Hematopoietic multipotent progenitor cell treated with erythropoietin and hydrocortisone succinate and interleukin-3 and kit ligand, for 6 days (in vitro differentiated cells): ENCODE measurements around the gene TEX22.

Source experiments
- DNase-seq: peaks from one replicate; pipeline ENCODE4 v3.0.0-alpha.2; 2015

The TEX22 gene

GRCh38 chr14:105385698-105386365 lies 12.5 kb upstream of the TEX22 start:
- no peak for DNase-seq

GRCh38 chr14:105386581-105387529 lies 11.5 kb upstream of the TEX22 start:
- DNase-seq: no peak

- DNase-seq: no peak
Observed at GRCh38 chr14:105387530-105387922, 10.8 kb upstream of the TEX22 start.

GRCh38 chr14:105388110-105388951 lies 10.0 kb upstream of the TEX22 start:
- no peak for DNase-seq

GRCh38 chr14:105388976-105389375 lies 9.4 kb upstream of the TEX22 start:
- no peak for DNase-seq

- DNase-seq: no peak
Observed at GRCh38 chr14:105389534-105389933, 8.8 kb upstream of the TEX22 start.

GRCh38 chr14:105389976-105390848 lies 8.1 kb upstream of the TEX22 start:
- peak; percentile 31 for DNase-seq

GRCh38 chr14:105390849-105391500 lies 7.4 kb upstream of the TEX22 start:
- DNase-seq: no peak

- DNase-seq: no peak
Observed at GRCh38 chr14:105391541-105391940, 6.8 kb upstream of the TEX22 start.

- DNase-seq: no peak
Observed at GRCh38 chr14:105392131-105393090, 5.9 kb upstream of the TEX22 start.

GRCh38 chr14:105393151-105393550 lies 5.2 kb upstream of the TEX22 start:
- DNase-seq: no peak

- DNase-seq: no peak
Observed at GRCh38 chr14:105394714-105395537, 3.4 kb upstream of the TEX22 start.

GRCh38 chr14:105395538-105395854 lies 2.8 kb upstream of the TEX22 start:
- DNase-seq: no peak

- DNase-seq: no peak
Observed at GRCh38 chr14:105397350-105397931, 897 bp upstream of the TEX22 start.

- peak; percentile 68 for DNase-seq
Observed at GRCh38 chr14:105398726-105399465, 558 bp downstream of the TEX22 start.

- DNase-seq: no peak
Observed at GRCh38 chr14:105399466-105399775, 1.1 kb downstream of the TEX22 start.

- no peak for DNase-seq
Observed at GRCh38 chr14:105400016-105400415, 1.7 kb downstream of the TEX22 start.

GRCh38 chr14:105401699-105402098 lies 3.4 kb downstream of the TEX22 start:
- no peak for DNase-seq

- DNase-seq: no peak
Observed at GRCh38 chr14:105408592-105408991, 10.3 kb downstream of the TEX22 start.
